Cardiac fibroblast (primary cell): Measurements from ENCODE around the gene SETMAR.

Experiments used
- DNase-seq, 2 donors: peaks; one replicate each; pipeline versions ENCODE4 v3.0.0 to v3.0.0-alpha.2; 2010; ENCODE audit warnings: low read depth in 2 of 2
- H3K4me3 ChIP-seq, 2 donors: replicated peaks in 1 of 2; 1 replicate in 1 of 2; 2 replicates in 1 of 2; pipeline ENCODE4 v1.5.1; 2011; ENCODE audit warnings: low read depth in 2 of 2, low read length in 2 of 2, mild to moderate bottlenecking in 2 of 2, moderate library complexity in 1 of 2
- CTCF ChIP-seq: IDR thresholded peaks from one replicate; pipeline ENCODE4 v1.5.1; 2011; ENCODE audit warnings: low read depth, mild to moderate bottlenecking, low read length, inconsistent platforms

SETMAR gene

GRCh38 chr3:4311496-4311895 lies 8.3 kb downstream of the SETMAR start:
- TF ChIP-seq CTCF: no peak
- no peak for DNase-seq
- H3K4me3 ChIP-seq: no peak overlapping the region

- no peak overlapping the region for H3K4me3 ChIP-seq
- TF ChIP-seq CTCF: no peak
- no peak for DNase-seq
Observed at GRCh38 chr3:4313606-4314293, 10.6 kb downstream of the SETMAR start.

GRCh38 chr3:4314688-4315087 lies 11.5 kb downstream of the SETMAR start:
- TF ChIP-seq CTCF: peak; percentile 40

GRCh38 chr3:4320096-4320911 lies 17.1 kb downstream of the SETMAR start:
- no peak for TF ChIP-seq CTCF
- DNase-seq: peak in 1 of 2 donors; percentile 25

More at GRCh38 chr3:4314688-4315087, 11.5 kb downstream of the SETMAR start:
- DNase-seq: peak; percentile 14 to 26
- H3K4me3 ChIP-seq: no peak overlapping the region

GRCh38 chr3:4321732-4322131 lies 18.6 kb downstream of the SETMAR start:
- no peak for TF ChIP-seq CTCF
- no peak for DNase-seq

More at GRCh38 chr3:4320096-4320911, 17.1 kb downstream of the SETMAR start:
- no peak overlapping the region for H3K4me3 ChIP-seq

GRCh38 chr3:4322635-4323034 lies 19.5 kb downstream of the SETMAR start:
- H3K4me3 ChIP-seq: no peak overlapping the region
- peak; percentile 97 for DNase-seq
- no peak for TF ChIP-seq CTCF

More at GRCh38 chr3:4321732-4322131, 18.6 kb downstream of the SETMAR start:
- H3K4me3 ChIP-seq: no peak overlapping the region
